Measurements from ENCODE around the gene DHX9. TPM values are rescaled to one million over a fixed set of nuclear protein-coding genes. Genes with fewer than 3 reads are reported as not detected.

The DHX9 gene
- total and polyA plus RNA-seq, 2 experiments from 2014 or later, result 151 to 262 TPM

- Mint-ChIP-seq H3K9me3 (no peaks in the 10 kb centered on the region), H3K36me3 (ENCODE audit: low read depth) (no peaks in the 10 kb centered on the region), H3K27ac (no peak overlapping the region), H3K27me3 (ENCODE audit: insufficient read depth, low read depth, poor library complexity) (no peaks in the 10 kb centered on the region), H3K4me1 (no peaks in the 10 kb centered on the region), H3K4me3 (no peak overlapping the region)
- no peaks in the 10 kb centered on the region for H3K27me3 ChIP-seq (ENCODE audit: insufficient read depth)
- ATAC-seq (no peak), DNase-seq (ENCODE audit: low spot score) (no peak)
- H3K4me3 ChIP-seq, result no peak overlapping the region
- H3K4me2 ChIP-seq, result no peak overlapping the region
- no peaks in the 10 kb centered on the region for H3F3A ChIP-seq (replicated peaks; ENCODE audit: low read depth)
- H2AFZ ChIP-seq, result no peak overlapping the region
- no peaks in the 10 kb centered on the region for H4K20me1 ChIP-seq (replicated peaks; ENCODE audit: insufficient read depth)
- no peak overlapping the region for H3K27ac ChIP-seq (ENCODE audit: low read depth)
- H3K9me2 ChIP-seq (ENCODE audit: insufficient read depth), result no peaks in the 10 kb centered on the region
- TF ChIP-seq CREB1 (CRISPR knock-in tag; IDR thresholded peaks at IDR 0.05; ENCODE audit: low read depth) (no peak), NANOG (IDR thresholded peaks at IDR 0.05; ENCODE audit: borderline replicate concordance) (no peak), ZNF331 (CRISPR knock-in tag; IDR thresholded peaks at IDR 0.05; ENCODE audit: low read depth) (no peak), JUNB (IDR thresholded peaks at IDR 0.05; ENCODE audit: unreplicated experiment) (no peak), EZH2phosphoT487 (IDR thresholded peaks at IDR 0.05; ENCODE audit: unreplicated experiment) (no peak), POLR2AphosphoS5 (IDR thresholded peaks at IDR 0.05; ENCODE audit: low read depth) (no peak), ETS1 (IDR thresholded peaks at IDR 0.05) (no peak), EZH2 (IDR thresholded peaks at IDR 0.05; ENCODE audit: low read depth, unreplicated experiment) (no peak), STAT1 (IDR thresholded peaks at IDR 0.05; ENCODE audit: unreplicated experiment) (no peak), REST (IDR thresholded peaks at IDR 0.05; ENCODE audit: unreplicated experiment) (no peak), ZNF462 (CRISPR knock-in tag; IDR thresholded peaks at IDR 0.05) (no peak), ZNF114 (CRISPR knock-in tag; IDR thresholded peaks at IDR 0.05) (no peak), CTCF (conservative IDR thresholded peaks at IDR 0.05; ENCODE audit: low read depth in 2 of 2) (no peak)
- H3K79me2 ChIP-seq (replicated peaks; ENCODE audit: insufficient read depth), result no peaks in the 10 kb centered on the region
- no peaks in the 10 kb centered on the region for H3K4me1 ChIP-seq (ENCODE audit: insufficient read depth)
- H3K36me3 ChIP-seq (ENCODE audit: insufficient read depth), result no peaks in the 10 kb centered on the region
Observed at GRCh38 chr1:182925661-182926060, 86.5 kb downstream of the DHX9 start.
